OCI-M2 (cell line): ENCODE measurements around the gene ZSCAN5B.

Source experiments
- DNase-seq: peaks from one replicate; lab custom pipeline; 2025; ENCODE audit not compliant: unreplicated experiment; lab: John Stamatoyannopoulos, UW

The ZSCAN5B gene

GRCh38 chr19:56145698-56146097 is 51.9 kb downstream of the ZSCAN5B start:
- DNase-seq = no peak

- no peak for DNase-seq
These were observed 52.8 kb downstream of the ZSCAN5B start for GRCh38 chr19:56144831-56145230.

- DNase-seq = no peak
These were observed 53.2 kb downstream of the ZSCAN5B start for GRCh38 chr19:56144376-56144775.

GRCh38 chr19:56142897-56143434 is 54.6 kb downstream of the ZSCAN5B start:
- no peak for DNase-seq

- no peak for DNase-seq
These were observed 55.3 kb downstream of the ZSCAN5B start for GRCh38 chr19:56142087-56142787.

- DNase-seq = no peak
These were observed 56.1 kb downstream of the ZSCAN5B start for GRCh38 chr19:56141417-56141993.

GRCh38 chr19:56140583-56141416 is 56.8 kb downstream of the ZSCAN5B start, which contains the start of gene ZNF444:
Gene ZNF444 (plus strand): TSS chr19:56141287. CDS start chr19:56146912, 5,625 bp downstream.
- peak; percentile 86 for DNase-seq

- DNase-seq = peak; percentile 20
These were observed 57.6 kb downstream of the ZSCAN5B start for GRCh38 chr19:56139847-56140582.
